ENCODE data around the gene S100A8.

The S100A8 gene

DNA sequence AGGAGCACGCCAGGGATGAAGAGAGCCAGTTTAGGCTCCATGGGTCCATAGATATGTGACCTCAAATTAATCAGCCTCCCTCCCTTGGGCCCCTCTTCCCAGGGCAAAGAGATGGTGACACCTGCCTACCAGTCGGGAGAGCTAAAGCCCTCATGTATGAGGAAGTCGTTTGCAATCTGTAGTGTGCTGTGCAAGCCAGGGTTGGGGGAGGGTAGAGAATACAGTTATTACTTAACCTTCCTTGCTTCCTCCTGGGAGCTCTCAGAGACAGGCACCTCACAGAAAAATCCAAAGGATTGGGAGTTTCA lies 46.2 kb downstream of the S100A8 start:
- no peak overlapping the region for H3K9ac ChIP-seq (ENCODE audit: low read length)
- no peaks in the 10 kb centered on the region for H3K79me2 ChIP-seq (ENCODE audit: insufficient read depth, low read length)
- no peaks in the 10 kb centered on the region for H3K27me3 ChIP-seq (ENCODE audit: low read length)
- H3F3A ChIP-seq (ENCODE audit: insufficient read depth) = no peaks in the 10 kb centered on the region
- H3K9me2 ChIP-seq (replicated peaks; ENCODE audit: insufficient read depth, low read length) = no peaks in the 10 kb centered on the region
- H3K27ac ChIP-seq (ENCODE audit: low read depth, low read length) = no peak overlapping the region
- no peak overlapping the region for H3K4me2 ChIP-seq (ENCODE audit: low read depth, low read length, poor library complexity, severe bottlenecking)
- no peaks in the 10 kb centered on the region for H3K9me3 ChIP-seq (ENCODE audit: insufficient read depth, low read length)
- no peak overlapping the region for H2AFZ ChIP-seq (ENCODE audit: low read depth, low read length, severe bottlenecking)
- TF ChIP-seq, protein P1, sequence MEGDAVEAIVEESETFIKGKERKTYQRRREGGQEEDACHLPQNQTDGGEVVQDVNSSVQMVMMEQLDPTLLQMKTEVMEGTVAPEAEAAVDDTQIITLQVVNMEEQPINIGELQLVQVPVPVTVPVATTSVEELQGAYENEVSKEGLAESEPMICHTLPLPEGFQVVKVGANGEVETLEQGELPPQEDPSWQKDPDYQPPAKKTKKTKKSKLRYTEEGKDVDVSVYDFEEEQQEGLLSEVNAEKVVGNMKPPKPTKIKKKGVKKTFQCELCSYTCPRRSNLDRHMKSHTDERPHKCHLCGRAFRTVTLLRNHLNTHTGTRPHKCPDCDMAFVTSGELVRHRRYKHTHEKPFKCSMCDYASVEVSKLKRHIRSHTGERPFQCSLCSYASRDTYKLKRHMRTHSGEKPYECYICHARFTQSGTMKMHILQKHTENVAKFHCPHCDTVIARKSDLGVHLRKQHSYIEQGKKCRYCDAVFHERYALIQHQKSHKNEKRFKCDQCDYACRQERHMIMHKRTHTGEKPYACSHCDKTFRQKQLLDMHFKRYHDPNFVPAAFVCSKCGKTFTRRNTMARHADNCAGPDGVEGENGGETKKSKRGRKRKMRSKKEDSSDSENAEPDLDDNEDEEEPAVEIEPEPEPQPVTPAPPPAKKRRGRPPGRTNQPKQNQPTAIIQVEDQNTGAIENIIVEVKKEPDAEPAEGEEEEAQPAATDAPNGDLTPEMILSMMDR (IDR thresholded peaks at IDR 0.05; ENCODE audit: insufficient read depth, low read length, poor library complexity, severe bottlenecking) = no peak
- no peak for TF ChIP-seq EZH2phosphoT487 (conservative IDR thresholded peaks at IDR 0.05; ENCODE audit: low read length)
- H3K4me3 ChIP-seq (ENCODE audit: insufficient read depth, low read length, poor library complexity, severe bottlenecking) = no peak overlapping the region
- H4K20me1 ChIP-seq (ENCODE audit: low read depth, low read length) = no peaks in the 10 kb centered on the region
- no peaks in the 10 kb centered on the region for H3K36me3 ChIP-seq (ENCODE audit: low read length)

DNA sequence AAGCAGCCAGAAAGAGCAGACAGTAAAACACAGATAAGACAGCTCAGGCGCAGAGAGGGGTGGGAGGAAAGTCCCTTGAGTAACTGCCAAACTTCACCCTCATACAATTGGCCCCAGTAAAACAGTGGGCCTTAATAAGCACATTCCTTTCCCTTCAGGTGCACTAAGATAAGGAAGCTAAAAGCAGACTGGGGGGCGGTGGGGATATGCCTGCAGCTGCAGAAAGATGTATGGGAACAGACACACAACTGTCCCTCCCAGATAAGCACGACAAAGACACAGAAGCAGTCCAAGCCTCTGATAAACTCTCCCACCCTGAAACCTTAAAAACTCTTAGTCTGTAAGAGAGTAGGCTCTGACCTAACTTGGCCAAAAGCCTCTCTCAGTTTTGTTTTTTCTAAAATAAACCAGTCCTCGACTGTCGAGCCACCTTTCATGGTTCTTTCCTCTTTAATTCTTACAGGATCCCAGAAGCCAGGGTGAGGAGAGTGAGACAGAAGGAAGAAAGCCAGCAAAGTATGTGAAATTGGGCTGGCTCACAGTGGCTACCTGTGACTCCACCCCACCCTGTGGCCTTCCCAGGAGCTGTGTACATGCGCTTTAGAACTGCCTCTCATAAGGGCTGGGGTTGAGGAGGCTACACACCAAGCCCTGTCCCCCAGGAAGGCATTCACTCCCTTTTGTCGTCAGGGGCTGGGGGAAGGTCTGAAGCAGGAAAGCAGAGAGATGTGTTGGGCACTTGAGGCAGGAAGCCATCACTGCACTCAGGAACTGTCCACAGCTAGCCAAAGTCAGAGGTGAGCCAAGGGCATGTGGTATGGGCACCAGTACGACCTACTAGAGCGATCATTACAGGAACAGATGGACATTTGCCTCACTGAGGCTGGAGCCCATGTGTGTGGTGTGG lies 46.8 kb downstream of the S100A8 start:
- no peaks in the 10 kb centered on the region for H4K20me1 ChIP-seq (ENCODE audit: low read depth, low read length)
- H3F3A ChIP-seq (ENCODE audit: insufficient read depth) = no peaks in the 10 kb centered on the region
- no peaks in the 10 kb centered on the region for H3K9me2 ChIP-seq (replicated peaks; ENCODE audit: insufficient read depth, low read length)
- no peak overlapping the region for H3K9ac ChIP-seq (ENCODE audit: low read length)
- no peaks in the 10 kb centered on the region for H3K9me3 ChIP-seq (ENCODE audit: insufficient read depth, low read length)
- no peak for TF ChIP-seq EZH2phosphoT487 (conservative IDR thresholded peaks at IDR 0.05; ENCODE audit: low read length)
- TF ChIP-seq, protein P1 (IDR thresholded peaks at IDR 0.05; ENCODE audit: insufficient read depth, low read length, poor library complexity, severe bottlenecking) = no peak
- no peak overlapping the region for H3K27ac ChIP-seq (ENCODE audit: low read depth, low read length)
- H2AFZ ChIP-seq (ENCODE audit: low read depth, low read length, severe bottlenecking) = no peak overlapping the region
- no peak overlapping the region for H3K4me3 ChIP-seq (ENCODE audit: insufficient read depth, low read length, poor library complexity, severe bottlenecking)
- no peaks in the 10 kb centered on the region for H3K79me2 ChIP-seq (ENCODE audit: insufficient read depth, low read length)
- no peaks in the 10 kb centered on the region for H3K36me3 ChIP-seq (ENCODE audit: low read length)
- H3K27me3 ChIP-seq (ENCODE audit: low read length) = no peaks in the 10 kb centered on the region
- no peak overlapping the region for H3K4me2 ChIP-seq (ENCODE audit: low read depth, low read length, poor library complexity, severe bottlenecking)

DNA sequence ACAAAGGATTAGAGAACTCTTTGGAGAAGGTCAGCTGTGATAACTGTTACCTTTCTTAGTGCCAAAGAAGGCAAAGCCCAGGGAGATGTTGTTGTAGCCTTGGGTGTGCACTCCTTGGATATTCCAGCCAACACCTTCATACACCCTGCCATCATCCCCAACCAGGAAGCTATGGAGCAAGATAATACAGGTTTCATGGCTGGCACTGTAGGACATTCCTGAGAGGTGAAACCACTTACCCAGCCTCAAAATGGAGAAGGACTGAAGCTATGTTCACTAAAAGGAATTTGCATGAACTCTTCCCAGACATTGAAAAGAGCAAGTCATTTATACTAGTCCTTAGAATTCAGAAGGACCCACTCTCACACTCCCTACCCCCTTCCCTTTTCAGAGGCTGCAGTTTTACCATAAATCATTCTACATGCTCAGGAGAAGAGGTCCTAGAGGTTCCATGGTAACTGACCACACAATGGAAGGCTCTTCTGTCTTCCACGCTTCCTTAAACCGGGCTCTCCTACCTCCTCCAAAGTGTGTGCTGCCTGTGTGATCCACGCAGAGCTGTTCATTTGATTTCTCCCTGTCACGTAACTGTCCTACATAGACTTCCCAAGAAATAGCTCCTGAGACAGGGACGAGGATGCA lies 47.7 kb downstream of the S100A8 start:
- Histone ChIP-seq H3K36me3 (ENCODE audit: low read length) (no peaks in the 10 kb centered on the region), H3K9ac (ENCODE audit: low read length) (no peak overlapping the region), H3K9me2 (replicated peaks; ENCODE audit: insufficient read depth, low read length) (no peaks in the 10 kb centered on the region), H2AFZ (ENCODE audit: low read depth, low read length, severe bottlenecking) (no peak overlapping the region), H4K20me1 (ENCODE audit: low read depth, low read length) (no peaks in the 10 kb centered on the region), H3K4me2 (ENCODE audit: low read depth, low read length, poor library complexity, severe bottlenecking) (no peak overlapping the region), H3K27me3 (ENCODE audit: low read length) (no peaks in the 10 kb centered on the region), H3K79me2 (ENCODE audit: insufficient read depth, low read length) (no peaks in the 10 kb centered on the region), H3K27ac (ENCODE audit: low read depth, low read length) (no peak overlapping the region), H3K4me3 (ENCODE audit: insufficient read depth, low read length, poor library complexity, severe bottlenecking) (no peak overlapping the region), H3F3A (ENCODE audit: insufficient read depth) (no peaks in the 10 kb centered on the region), H3K9me3 (ENCODE audit: insufficient read depth, low read length) (no peaks in the 10 kb centered on the region)
- TF ChIP-seq, protein P1 (IDR thresholded peaks at IDR 0.05; ENCODE audit: insufficient read depth, low read length, poor library complexity, severe bottlenecking) = no peak
- no peak for TF ChIP-seq EZH2phosphoT487 (conservative IDR thresholded peaks at IDR 0.05; ENCODE audit: low read length)
